GM20431 (cell line): ENCODE data around the gene RMRP.

Experiments
- in situ Hi-C: fragments of 300-500 bp; cut with MseI, MboI; formaldehyde crosslinking; loops from one replicate; pipeline ENCODE4 v1.15.0; 2020; ENCODE audit warnings: low sequenced_read_pairs; ENCODE audit not compliant: unreplicated experiment

RMRP gene

DNA sequence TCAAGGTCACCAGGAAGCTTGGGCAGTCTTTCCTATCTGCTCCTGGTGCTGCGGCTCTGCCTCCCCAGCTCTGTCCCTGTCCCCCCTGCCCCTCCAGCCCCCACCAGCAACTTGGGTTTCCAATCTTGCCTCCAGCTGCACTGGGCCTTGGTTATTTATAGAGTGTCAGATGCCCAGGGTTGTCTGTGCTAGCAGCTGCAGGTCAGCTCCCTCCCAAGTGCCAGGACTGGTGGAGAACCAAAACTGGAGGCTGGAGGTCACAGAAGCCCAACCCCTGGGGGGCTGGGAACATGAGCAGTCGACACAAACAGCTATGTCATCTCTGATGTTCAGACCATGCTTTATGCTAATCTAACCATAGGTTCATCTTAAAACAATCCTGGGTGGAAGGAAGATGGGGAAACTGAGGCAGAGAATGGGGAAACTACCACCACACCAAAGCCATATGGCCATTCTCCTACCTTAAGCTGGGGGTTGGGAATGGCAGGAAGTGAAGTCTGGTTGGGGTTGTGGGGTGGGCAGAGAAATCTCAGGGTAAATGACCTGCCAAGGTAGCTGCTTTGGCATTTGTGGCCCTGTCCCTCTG, 30.2 kb upstream of the RMRP start:
- in situ Hi-C loops, result no loop called here

DNA sequence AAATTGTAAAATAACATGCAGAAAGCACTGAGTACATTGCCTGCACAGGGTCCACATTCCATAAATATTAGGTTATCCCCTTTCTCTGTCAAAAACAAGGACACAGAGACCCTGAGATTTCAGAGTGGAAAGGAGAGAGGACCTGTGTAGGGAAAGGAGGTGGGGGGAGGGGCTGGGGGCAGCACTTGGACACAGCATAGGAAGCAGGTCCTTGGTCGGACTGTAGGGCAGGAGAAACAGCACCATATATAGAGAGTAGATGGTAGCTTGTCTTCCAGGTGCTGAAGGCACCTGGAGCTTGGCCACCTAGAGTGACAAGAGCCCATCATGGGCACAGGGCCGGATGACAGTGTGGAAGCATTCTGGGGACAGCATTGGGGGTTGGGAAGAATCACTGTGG, 29.5 kb upstream of the RMRP start:
- in situ Hi-C loops, result no loop called here

- in situ Hi-C loops, result no loop called here
Measured at GRCh38 chr9:35686222-35687203, 28.7 kb upstream of the RMRP start.

DNA sequence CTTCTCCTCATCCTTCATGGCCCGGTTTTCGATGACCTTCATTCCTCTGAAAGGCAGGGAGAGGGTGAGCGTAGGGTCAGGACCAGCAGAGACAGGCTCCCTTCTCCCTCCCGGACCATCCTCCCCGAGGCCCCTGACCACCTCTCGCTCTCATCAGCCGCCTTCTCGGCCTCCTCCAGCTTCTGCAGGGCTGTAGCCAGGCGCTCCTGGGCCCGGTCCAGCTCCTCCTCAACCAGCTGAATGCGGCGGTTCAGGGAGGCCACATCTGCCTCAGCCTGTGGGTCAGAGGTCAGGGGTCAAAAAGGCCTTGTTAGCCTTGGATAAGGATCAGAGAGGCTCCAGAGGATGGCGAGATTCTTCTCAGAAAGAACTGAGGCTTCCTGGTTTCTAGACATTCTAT, 27.7 kb upstream of the RMRP start:
- in situ Hi-C loops, result no loop called here

DNA sequence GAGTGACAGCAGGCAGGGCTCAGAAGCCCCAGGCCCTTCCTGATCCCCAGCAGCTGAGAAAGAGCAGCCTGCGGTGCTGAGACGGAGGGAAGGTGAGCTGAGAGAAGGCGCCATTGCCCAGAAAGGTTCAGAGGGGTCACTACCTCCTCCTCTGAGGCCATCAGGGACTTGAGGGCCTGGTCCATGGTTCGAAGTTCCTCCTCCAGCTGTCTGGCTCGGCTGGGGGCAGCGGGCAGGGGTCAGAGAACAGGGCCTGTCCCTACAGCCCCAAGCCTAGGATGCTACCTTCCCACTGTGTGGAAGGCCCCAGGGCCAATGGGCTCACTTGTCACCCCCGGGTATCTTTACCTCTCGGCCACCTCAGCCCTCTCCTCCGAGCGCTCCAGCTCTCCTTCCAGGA, 27.1 kb upstream of the RMRP start:
- in situ Hi-C loops, result no loop called here

- in situ Hi-C loops, result no loop called here
Measured at GRCh38 chr9:35683323-35683722, 25.5 kb upstream of the RMRP start.

DNA sequence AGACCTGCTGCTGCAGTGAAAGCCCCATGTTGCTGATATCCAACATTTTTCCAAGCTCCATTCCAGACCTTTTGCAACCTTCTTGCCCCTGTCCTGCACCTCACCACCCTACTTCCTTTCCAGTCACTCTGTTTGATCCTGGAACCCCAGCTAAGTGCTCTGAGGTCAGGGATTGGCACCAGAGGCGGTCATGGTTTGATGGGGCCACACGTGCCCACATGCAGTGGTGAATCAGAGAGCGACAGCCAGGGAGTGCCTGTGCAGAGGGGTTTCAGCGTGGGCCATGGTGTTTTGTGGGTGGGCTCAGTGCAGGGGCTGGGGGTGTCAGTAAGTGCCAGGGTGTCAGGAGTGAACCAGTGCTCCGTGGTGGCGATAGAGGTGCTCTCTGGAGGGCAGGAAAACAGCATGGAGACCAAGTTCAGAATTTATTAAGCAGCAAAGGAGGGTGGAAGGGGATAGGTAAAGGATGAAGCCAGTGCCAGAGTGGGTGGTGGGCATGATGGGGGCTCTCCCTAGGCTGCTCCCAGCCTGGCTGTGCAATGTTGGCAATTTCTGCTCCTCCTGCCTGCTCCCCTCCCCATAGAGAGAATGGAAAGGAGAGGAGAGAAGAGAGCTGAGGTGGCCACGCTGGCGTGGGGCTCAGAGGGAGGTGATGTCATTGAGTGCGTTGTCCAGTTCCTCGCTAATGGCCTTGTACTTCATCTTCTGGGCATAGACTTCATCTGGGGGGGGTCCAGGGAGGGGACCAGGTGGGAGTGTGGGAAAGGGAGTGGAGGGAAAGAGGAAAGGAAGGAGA, 24.9 kb upstream of the RMRP start:
- in situ Hi-C loops, result no loop called here

GRCh38 chr9:35682051-35682450, 24.2 kb upstream of the RMRP start:
- in situ Hi-C loops, result no loop called here

- in situ Hi-C loops, result no loop called here
Measured at GRCh38 chr9:35681341-35682002, 23.7 kb upstream of the RMRP start.

GRCh38 chr9:35680331-35681105, 22.7 kb upstream of the RMRP start:
- in situ Hi-C loops, result no loop called here

GRCh38 chr9:35679766-35680330, 22.0 kb upstream of the RMRP start:
- in situ Hi-C loops, result no loop called here

DNA sequence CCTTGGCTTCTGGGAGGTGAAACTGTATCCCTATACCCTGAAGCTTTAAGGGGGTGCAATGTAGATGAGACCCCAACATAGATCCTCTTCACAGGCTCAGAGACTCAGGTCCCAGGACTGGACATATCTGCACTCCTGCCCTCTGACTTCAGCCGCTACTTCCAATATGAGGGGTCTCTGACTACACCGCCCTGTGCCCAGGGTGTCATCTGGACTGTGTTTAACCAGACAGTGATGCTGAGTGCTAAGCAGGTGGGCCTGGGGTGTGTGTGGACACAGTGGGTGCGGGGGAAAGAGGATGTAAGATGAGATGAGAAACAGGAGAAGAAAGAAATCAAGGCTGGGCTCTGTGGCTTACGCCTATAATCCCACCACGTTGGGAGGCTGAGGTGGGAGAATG, 21.3 kb upstream of the RMRP start:
- in situ Hi-C loops, result no loop called here

GRCh38 chr9:35675732-35676392, 18.0 kb upstream of the RMRP start:
- in situ Hi-C loops, result no loop called here

DNA sequence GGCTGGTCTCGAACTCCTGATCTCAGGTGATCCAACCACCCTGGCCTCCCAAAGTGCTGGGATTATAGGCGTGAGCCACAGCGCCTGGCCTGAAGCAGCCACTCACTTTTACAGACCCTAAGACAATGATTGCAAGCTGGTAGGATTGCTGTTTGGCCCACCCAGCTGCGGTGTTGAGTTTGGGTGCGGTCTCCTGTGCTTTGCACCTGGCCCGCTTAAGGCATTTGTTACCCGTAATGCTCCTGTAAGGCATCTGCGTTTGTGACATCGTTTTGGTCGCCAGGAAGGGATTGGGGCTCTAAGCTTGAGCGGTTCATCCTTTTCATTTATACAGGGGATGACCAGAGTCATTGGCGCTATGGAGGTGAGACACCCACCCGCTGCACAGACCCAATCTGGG, 17.4 kb upstream of the RMRP start:
- in situ Hi-C loops, result no loop called here

DNA sequence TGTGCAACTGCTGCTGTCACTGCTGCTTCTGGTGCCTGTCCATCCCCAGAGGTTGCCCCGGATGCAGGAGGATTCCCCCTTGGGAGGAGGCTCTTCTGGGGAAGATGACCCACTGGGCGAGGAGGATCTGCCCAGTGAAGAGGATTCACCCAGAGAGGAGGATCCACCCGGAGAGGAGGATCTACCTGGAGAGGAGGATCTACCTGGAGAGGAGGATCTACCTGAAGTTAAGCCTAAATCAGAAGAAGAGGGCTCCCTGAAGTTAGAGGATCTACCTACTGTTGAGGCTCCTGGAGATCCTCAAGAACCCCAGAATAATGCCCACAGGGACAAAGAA, 16.2 kb upstream of the RMRP start:
- in situ Hi-C loops, result no loop called here

DNA sequence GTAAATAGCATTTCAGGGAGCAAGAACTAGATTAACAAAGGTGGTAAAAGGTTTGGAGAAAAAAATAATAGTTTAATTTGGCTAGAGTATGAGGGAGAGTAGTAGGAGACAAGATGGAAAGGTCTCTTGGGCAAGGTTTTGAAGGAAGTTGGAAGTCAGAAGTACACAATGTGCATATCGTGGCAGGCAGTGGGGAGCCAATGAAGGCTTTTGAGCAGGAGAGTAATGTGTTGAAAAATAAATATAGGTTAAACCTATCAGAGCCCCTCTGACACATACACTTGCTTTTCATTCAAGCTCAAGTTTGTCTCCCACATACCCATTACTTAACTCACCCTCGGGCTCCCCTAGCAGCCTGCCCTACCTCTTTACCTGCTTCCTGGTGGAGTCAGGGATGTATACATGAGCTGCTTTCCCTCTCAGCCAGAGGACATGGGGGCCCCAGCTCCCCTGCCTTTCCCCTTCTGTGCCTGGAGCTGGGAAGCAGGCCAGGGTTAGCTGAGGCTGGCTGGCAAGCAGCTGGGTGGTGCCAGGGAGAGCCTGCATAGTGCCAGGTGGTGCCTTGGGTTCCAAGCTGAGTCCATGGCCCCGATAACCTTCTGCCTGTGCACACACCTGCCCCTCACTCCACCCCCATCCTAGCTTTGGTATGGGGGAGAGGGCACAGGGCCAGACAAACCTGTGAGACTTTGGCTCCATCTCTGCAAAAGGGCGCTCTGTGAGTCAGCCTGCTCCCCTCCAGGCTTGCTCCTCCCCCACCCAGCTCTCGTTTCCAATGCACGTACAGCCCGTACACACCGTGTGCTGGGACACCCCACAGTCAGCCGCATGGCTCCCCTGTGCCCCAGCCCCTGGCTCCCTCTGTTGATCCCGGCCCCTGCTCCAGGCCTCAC, 15.6 kb upstream of the RMRP start, which contains the start of gene CA9:
TSS of gene CA9 (plus strand) at position 797 of the 893 bp plus-strand sequence. CDS start at position 829, 32 bp downstream.
- in situ Hi-C loops, result no loop called here

DNA sequence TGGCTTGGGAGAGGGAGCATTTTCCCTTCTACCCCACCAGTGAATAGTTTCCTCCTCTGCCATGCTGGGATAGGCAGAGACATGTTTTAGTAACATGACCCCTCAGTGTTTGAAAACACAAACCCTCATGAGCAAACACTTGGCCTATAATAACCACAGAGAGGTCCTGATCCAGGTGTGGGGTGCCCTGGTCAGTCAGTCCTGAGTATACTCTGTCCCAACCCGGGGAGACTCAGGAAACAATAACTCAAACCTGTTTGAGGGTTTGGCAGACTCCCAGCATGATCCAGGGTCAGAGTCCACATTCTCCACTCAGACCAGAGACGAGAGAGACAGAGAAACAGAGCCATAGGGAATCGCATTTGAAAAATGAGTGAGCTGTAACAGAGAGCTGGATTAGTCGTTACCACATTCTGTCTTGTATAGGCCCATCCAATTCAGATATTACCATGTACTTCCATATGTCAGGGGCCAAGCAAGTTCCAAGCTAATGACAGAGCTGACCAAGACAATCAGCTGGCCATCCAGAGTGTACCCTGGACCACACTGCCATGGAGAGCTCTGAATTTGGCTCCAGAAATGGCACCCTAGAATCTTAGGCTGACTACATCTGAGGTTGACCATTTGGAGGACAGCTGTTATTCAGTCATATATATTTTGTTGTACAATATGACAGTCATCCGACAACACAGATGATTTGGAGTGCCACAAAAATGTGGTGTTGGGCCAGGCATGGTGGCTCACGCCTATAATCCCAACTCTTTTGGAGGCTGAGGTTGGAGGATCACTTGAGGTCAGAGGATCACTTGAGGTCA, 11.7 kb upstream of the RMRP start:
- in situ Hi-C loops, result no loop called here
